ENCODE data around the gene CCDC88B.
A peak's percentile ranks its signal among the peaks of the same experiment; 100 is the strongest.
"Not testable (repeated sequence)": the region's sequence is repeated elsewhere in the genome, so short reads cannot be mapped to it uniquely, and the experiment has no call there.

Gene CCDC88B

DNA sequence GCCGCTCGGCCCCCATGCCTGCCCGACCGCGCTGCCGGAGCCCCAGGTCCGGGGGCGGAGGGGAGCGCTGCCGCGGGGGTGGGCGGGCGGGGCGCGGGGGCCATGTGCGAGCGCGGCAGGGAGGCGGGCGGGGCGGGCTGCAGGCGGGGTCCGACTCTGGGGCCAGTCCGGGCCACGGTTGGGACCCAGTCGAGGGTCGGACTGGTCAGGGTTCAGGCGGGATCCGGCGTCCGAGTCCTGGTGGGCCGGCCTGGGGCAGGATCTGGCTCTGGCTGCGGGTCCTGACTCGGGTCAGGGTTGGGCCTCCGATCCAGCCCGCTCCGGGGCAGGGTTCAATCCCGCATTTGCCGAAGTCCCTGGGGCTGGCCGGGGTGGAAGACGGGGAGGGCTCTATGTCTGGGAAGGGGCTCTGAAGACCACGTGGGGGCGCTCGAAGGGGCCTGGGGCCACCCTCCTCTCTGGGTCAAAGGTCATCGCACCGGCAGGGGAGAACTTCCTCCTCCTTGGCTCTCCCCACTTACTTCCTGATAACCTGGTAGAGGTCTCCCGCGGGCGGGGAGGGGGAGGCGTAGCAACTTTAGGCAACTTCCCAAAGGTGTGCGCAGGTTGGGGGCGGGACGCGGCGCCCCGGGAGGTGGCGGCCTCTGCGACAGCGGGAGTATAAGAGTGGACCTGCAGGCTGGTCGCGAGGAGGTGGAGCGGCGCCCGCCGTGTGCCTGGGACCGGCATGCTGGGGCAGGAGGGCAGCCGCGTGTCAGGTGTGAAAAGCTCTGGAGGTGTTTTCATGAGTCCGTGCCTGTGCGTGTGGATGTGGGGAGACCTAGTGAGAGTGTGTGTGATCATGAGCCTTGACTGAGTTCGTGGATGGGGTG lies 34.1 kb upstream of the CCDC88B start:
- DNase-seq: peak; percentile 86

DNA sequence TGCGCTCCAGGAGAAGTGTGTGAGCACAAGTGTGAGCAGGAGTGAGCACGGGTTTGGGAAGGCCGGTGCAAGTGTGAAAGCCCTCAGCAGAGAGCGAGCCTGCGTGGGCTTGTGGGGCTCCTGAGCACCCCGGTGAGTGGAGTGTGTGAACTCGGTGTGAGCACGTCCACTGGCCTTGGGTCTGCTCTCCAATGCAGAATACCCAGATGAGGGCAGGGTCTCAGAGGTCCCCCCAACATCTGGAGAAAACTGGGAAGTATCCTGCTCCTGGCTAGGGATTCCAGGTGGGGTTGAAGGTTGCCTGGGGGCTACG lies 33.5 kb upstream of the CCDC88B start:
- no peak for DNase-seq

DNA sequence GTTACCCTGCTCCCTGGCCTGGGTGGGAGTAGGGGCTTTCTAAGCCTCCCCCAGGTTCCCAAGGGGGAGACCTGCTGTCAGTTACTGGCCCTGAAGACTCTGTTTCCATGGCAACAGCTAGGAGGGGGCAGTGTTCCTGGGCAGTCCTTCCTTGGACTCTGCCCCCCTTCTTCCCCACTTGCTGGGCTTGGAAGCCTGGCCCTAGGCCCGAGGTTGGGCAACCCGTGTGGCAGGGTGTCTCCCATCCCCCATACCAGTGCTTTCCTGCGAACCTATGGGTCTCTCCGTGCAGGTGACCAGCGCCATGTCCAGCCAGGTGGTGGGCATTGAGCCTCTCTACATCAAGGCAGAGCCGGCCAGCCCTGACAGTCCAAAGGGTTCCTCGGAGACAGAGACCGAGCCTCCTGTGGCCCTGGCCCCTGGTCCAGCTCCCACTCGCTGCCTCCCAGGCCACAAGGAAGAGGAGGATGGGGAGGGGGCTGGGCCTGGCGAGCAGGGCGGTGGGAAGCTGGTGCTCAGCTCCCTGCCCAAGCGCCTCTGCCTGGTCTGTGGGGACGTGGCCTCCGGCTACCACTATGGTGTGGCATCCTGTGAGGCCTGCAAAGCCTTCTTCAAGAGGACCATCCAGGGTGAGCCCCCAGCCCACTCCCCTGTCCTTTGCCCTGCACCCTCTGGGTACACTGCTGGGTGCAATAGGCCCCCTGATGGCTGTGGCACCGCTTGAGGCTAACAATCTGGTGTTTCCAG lies 33.0 kb upstream of the CCDC88B start:
- peak; percentile 34 for DNase-seq

DNA sequence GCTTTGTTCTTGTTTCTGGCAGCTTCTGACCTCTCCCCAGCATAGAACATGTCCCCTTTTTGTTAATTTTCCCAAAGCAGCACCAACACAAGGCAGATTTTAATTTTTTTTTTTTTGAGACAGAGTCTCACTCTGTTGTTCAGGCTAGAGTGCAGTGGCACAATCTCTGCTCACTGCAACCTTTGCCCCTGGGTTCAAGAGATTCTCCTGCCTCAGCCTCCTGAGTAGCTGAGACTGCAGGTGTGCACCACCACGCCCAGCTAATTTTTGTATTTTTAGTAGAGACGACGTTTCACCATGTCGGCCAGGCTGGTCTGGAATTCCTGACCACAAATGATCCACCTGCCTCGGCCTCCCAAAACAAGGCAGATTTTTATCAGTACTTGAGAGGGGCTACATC lies 32.2 kb upstream of the CCDC88B start:
- DNase-seq: not testable (repeated sequence)

DNA sequence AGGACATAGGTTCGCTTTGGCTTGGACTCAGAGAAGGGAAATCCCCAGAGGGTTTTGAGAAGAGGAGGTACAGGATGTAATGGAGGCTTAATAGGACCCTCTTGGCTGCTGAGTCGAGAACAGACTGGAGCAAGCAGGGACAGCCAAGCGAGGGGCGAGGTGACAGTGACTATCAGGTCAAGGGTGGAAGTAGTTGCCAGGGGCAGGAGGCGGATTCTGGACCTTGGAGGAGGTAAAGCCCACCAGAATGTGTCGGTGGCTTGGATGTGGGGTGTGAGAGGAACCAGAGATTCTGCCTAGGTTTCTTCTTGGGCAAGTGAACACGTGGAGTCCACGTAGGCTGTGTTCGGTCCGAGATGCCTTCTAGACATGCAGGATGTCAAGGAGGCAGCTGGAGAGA lies 27.1 kb upstream of the CCDC88B start:
- DNase-seq: no peak

DNA sequence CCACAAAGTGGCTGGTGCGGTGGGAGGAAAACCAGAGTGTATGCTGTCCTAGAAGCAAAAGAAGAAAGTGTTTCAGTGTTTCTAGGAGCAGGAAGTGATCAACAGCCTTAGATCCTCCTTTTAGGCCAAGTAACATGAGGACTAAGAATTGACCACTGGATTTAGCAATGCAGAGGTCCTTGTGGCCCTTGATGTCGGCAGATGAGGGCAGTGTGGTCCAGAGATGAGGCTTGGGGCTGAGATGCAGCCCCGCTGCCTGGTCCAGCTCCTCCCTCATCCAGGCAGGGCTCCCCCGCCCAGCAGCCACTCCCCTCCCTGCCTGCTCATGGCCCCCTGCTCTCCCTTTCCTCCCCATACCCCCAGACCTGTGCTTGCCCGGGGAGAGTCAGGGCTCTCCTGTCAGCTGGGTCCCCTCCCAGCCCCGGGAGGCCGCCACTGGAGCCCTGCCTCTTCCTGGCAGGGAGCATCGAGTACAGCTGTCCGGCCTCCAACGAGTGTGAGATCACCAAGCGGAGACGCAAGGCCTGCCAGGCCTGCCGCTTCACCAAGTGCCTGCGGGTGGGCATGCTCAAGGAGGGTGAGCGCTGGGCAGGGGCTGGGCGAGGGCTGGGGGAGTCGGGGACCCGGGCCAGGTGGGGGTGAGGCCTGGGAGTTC lies 26.4 kb upstream of the CCDC88B start:
- DNase-seq: no peak

DNA sequence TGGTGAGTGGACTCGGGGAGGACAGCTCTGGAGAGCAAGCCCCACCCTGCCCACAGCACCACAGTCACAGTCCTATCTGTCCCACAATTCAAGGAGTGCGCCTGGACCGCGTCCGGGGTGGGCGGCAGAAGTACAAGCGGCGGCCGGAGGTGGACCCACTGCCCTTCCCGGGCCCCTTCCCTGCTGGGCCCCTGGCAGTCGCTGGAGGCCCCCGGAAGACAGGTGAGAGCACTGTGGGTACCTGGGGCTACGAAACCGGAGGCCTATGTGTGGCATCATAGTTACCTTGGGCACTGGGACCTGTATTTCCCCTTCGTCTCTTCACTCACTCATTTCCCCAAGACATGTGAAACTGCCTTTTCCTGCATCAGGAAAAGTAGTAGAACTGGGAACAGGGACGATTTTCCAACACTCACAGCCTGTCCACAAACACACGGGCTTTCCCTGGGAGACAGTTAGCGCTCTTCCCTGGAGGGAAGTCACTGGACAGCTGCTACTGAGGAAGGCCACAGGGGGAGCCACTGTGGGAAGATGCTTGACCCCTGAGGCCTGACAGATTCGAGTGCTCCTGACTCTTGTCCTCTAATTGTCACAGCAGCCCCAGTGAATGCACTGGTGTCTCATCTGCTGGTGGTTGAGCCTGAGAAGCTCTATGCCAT lies 25.7 kb upstream of the CCDC88B start:
- DNase-seq: no peak

DNA sequence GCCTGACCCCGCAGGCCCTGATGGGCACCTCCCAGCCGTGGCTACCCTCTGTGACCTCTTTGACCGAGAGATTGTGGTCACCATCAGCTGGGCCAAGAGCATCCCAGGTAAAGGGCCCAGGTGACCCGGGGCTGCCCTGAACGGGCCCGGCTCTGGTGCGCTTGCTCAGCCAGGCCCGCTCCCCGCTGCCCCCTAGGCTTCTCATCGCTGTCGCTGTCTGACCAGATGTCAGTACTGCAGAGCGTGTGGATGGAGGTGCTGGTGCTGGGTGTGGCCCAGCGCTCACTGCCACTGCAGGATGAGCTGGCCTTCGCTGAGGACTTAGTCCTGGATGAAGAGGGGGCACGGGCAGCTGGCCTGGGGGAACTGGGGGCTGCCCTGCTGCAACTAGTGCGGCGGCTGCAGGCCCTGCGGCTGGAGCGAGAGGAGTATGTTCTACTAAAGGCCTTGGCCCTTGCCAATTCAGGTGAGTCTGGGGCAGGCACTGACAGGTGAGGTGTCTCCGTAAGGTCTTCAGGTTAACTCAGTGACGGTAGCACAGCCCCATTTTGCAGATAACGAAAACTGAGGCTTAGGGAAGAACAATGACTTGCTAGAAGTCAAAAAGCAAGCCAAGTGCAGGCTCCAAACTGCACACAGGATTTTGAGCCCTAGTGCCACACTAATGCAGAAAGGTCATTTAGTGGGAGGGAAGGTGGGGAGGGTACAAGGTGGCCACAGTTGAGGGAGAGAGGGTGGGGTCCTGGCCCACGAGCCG lies 25.0 kb upstream of the CCDC88B start:
- no peak for DNase-seq

DNA sequence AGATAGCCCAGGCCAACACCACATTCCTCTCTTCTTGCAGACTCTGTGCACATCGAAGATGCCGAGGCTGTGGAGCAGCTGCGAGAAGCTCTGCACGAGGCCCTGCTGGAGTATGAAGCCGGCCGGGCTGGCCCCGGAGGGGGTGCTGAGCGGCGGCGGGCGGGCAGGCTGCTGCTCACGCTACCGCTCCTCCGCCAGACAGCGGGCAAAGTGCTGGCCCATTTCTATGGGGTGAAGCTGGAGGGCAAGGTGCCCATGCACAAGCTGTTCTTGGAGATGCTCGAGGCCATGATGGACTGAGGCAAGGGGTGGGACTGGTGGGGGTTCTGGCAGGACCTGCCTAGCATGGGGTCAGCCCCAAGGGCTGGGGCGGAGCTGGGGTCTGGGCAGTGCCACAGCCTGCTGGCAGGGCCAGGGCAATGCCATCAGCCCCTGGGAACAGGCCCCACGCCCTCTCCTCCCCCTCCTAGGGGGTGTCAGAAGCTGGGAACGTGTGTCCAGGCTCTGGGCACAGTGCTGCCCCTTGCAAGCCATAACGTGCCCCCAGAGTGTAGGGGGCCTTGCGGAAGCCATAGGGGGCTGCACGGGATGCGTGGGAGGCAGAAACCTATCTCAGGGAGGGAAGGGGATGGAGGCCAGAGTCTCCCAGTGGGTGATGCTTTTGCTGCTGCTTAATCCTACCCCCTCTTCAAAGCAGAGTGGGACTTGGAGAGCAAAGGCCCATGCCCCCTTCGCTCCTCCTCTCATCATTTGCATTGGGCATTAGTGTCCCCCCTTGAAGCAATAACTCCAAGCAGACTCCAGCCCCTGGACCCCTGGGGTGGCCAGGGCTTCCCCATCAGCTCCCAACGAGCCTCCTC lies 24.1 kb upstream of the CCDC88B start:
- DNase-seq: not testable (repeated sequence)

DNA sequence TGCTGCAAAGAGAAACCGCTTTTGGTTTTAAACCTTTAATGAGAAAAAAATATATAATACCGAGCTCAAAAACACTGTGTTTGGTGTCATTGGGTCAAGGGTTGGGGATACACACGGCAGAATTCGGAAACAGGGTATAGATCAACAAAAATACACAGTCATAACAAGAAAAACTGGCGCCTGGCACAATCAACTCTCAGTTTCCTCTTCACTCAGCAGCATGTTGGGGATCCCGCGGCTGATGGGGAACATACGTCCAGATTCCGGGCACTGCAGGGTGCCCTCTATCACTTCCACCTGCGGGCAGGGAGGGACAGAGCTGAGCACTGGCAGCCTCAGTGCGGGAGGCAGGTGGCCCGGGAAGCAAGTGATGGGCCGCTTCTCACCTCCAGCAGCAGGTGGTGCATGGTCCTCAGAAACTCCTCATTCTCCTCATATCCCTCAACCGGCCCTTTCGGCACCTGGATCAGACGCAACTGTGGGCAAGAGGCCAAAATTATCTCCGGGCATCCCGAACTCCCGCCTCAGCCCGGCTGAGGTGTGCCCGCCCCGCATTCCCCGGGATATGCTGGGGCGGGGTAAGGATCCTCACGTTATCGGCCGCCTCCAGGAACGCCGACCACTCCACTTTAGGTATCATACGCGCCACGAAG lies 23.2 kb upstream of the CCDC88B start:
- DNase-seq: peak; percentile 74

DNA sequence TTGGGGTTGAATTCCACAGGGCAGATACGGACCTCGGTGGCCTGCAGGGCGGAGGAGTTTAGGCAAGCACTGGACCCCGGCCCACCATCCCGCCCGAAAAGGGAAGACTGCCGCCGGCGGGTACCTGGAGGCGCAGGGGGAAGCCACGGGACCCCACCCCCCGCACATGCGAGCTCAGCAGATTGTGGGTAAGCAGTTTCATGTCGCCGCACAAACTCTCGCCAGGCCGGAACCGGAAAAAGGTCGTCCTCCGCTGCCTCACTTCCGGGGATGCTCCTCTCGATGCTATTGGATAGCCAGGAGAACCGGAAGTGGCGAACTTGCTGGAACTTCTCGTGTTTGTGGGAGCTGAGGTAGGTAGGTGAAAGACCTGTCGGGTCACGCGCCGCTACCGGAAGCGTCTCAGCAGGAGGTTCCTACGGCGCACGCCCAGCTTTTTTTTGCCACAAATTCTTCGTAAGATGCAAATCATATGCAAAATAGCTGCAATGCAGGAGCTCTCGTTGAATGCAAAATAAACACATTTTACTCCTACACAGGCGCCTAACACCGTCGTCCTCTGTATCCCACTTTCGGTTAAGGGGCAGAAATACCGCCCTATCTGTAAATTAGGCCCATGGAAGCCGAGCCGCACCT lies 22.6 kb upstream of the CCDC88B start, which contains the start of gene TRMT112:
Gene TRMT112, minus strand, starts transcription at position 235 of the 636 bp plus-strand sequence. Its CDS starts 33 bp downstream, at position 202.
- DNase-seq: peak; percentile 99

DNA sequence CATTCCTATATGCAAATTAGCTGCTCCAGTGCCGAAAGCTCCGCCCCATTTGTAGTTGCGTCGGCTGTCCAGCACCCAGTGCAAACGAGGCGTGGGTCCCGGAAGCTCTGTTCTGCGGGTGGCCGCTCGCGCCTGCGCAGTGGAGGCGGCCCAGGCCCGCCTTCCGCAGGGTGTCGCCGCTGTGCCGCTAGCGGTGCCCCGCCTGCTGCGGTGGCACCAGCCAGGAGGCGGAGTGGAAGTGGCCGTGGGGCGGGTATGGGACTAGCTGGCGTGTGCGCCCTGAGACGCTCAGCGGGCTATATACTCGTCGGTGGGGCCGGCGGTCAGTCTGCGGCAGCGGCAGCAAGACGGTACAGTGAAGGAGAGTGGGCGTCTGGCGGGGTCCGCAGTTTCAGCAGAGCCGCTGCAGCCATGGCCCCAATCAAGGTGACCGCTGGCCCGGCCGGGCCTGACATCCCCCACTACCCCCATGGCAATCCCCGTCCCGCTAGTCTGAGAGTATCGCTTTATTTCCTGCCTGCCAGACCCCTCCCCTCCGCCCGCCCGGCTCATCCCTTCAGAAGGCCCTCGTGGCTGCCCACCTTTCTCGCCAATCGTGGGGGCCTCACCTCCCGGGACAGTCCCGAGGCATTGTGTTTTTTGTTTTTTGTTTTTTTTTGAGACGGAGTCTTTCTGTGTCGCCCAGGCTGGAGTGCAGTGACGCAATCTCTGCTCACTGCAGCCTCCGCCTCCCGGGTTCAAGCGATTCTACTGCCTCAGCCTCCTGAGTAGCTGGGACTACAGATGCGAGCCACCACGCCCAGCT lies 21.8 kb upstream of the CCDC88B start, which contains the start of gene PRDX5:
Gene PRDX5, plus strand, starts transcription at position 161 of the 805 bp plus-strand sequence. Its CDS starts 95 bp downstream, at position 256.
- peak; percentile 99 for DNase-seq

DNA sequence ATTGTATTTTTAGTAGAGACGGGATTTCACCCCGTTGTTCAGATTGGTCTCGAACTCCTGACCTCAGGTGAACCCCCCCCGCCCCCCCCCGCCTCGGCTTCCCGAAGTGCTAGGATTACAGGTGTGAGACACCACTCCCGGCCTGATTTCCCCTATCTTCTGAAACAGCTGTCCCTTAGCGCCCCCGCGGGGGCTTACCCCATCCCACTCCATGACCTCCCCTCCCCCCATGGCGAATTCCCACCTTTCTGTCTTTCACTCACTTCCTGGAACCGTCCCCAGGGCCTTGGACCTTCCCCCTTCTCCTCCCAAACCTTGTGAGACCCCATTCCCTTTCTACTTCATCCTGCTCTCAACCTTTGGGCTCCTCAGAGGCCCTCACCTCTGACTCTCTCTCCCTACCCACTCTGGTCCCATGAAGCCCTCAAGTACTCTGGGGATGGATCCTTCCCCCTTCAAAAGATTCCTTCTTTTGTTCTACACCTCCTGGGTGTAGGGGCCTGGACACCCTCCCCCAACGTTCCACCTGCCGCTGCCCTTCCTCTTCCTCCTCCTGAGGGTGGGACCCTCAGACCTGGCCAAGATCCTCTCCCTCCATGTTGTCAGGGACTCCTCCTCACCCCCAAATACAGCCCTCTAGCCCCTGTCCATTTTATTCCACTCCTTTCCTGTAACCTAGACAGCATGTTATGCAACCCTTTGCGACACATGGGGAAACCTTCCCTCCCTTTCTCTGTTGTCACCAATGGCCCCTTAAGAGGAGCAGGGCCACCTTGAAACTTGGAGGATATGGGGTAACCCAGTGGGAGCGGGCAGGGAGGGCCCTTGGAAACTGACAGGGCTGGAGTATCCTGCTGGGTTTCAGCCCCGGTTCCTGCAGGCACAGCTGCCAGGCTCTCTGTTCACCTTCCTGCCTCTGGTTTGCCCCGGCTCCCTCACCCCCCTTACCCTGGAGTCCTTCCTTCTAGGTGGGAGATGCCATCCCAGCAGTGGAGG lies 20.9 kb upstream of the CCDC88B start:
- peak; percentile 44 for DNase-seq

DNA sequence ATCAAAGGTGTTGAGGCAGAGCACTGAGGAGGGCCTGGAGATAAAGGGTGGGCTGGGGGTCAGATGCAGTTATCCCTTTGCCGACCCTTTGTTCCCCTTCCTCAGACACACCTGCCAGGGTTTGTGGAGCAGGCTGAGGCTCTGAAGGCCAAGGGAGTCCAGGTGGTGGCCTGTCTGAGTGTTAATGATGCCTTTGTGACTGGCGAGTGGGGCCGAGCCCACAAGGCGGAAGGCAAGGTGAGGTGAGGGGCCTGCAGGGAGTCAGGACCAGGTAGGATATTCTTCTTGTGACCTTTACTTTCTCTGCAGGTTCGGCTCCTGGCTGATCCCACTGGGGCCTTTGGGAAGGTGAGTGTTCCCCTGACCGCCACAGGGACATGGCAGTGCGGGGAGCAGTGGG lies 19.4 kb upstream of the CCDC88B start:
- DNase-seq: no peak

DNA sequence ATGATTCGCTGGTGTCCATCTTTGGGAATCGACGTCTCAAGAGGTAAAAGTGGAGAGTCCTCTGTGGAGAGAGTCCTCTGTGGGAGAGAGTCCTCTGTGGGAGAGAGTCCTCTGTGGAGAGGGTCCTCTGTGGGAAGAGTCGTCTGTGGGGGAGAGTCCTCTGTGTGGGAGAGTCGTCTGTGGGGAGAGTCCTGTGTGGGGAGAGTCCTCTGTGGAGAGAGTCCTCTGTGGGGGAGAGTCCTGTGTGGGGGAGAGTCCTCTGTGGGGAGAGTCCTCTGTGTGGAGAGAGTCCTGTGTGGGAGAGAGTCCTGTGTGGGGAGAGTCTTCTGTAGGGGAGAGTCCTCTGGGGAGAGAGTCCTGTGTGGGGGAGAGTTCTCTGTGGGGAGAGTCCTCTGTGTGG lies 19.0 kb upstream of the CCDC88B start:
- DNase-seq: no peak

DNA sequence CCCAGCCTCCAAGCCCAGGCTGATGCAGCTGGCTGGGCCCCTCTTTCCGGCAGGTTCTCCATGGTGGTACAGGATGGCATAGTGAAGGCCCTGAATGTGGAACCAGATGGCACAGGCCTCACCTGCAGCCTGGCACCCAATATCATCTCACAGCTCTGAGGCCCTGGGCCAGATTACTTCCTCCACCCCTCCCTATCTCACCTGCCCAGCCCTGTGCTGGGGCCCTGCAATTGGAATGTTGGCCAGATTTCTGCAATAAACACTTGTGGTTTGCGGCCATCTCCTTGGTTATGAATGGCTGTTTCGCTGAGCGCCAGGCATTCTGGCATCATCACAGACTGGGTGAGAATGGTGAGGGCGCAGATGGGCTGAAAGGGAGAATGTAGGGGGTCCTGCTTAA lies 18.5 kb upstream of the CCDC88B start:
- no peak for DNase-seq

DNA sequence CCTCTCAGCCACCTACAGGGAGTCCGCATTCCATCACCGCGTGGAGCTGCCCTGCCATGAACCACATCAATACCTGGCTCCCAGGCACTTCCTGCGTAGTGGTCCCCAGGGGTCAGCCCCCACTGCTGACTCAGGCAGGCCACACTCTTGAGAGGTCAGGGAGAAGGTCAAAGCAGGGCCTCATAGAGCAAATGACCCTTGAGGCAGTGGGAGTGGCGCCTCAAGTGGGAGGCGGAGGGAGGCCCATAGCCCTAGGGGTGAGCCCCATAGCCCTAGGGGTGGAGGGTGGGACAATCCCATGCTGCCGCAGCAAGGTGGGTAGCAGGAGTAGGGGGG lies 17.1 kb upstream of the CCDC88B start:
- DNase-seq: no peak

DNA sequence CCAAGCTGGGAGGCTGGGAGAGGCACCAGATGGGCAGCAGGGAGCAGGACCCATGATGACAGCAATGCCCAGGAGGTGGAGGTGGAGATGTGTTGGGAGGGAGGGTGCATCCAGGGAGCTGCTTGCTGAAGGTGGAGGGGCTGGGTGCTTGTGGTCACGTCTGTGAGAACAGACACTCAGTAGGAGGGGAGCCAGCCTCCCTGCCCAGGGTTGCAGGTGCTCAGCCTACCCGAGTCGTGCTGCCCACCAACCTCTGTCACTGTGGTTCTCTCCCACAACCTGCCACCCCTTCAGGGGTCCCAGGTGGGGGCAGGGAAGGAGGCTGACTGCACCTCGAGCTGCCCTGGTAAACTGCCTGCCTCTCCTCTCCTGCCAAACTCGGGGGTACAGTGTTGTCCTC lies 16.6 kb upstream of the CCDC88B start:
- DNase-seq: no peak

Measured in NCI-H69 (cell line).